ENCODE data around the gene TSEN2. TPM values are rescaled to one million over a fixed set of nuclear protein-coding genes. Genes with fewer than 3 reads are reported as not detected.
A peak's percentile ranks its signal among the peaks of the same experiment; 100 is the strongest.

Gene TSEN2
- polyA plus RNA-seq, 3 donors = 3.2 to 7.3 (median 3.9) TPM

- Histone ChIP-seq H3K79me2 (ENCODE audit: insufficient read depth, low read length) (no peaks in the 10 kb centered on the region), H3K9ac (ENCODE audit: insufficient read depth, low read length, poor library complexity, severe bottlenecking) (no peak overlapping the region), H3K9me3 (replicated peaks in 1 of 2; ENCODE audit: control insufficient read depth in 1 of 2, insufficient read depth in 1 of 2, low read length in 2 of 2) (peaks cover 0 to 6% of the 10 kb centered on the region in 2 donors), H3K27me3 (ENCODE audit: control insufficient read depth in 2 of 2, insufficient read depth in 2 of 2, low read length in 2 of 2) (no peaks in the 10 kb centered on the region), H4K20me1 (ENCODE audit: insufficient read depth, low read length) (no peaks in the 10 kb centered on the region), H3K36me3 (replicated peaks in 1 of 2; ENCODE audit: control insufficient read depth in 1 of 2, insufficient read depth in 2 of 2, low read length in 2 of 2) (no peaks in the 10 kb centered on the region), H3K4me1 (ENCODE audit: control insufficient read depth in 1 of 2, insufficient read depth in 2 of 2, low read length in 2 of 2) (peaks cover 12 to 27% of the 10 kb centered on the region in 2 donors), H2AFZ (ENCODE audit: insufficient read depth, low read depth, low read length, poor library complexity, severe bottlenecking) (no peak overlapping the region), H3K4me2 (replicated peaks; ENCODE audit: extremely low read depth, low read length, poor library complexity, severe bottlenecking) (no peak overlapping the region), H3K27ac (ENCODE audit: low read depth in 1 of 2, low read length in 2 of 2) (no peak overlapping the region), H3K4me3 (replicated peaks in 1 of 3; ENCODE audit: low read depth in 2 of 3, low read length in 3 of 3) (no peak overlapping the region)
- Mint-ChIP-seq H3K27me3 (ENCODE audit: low read depth in 3 of 3) (peaks cover 0 to 7% (median 2%) of the 10 kb centered on the region in 3 donors), H3K4me3 (no peak overlapping the region), H3K36me3 (no peaks in the 10 kb centered on the region), H3K4me1 (peaks cover 27% of the 10 kb centered on the region), H3K27ac (peak overlapping the region in 2 of 7 donors; percentile 75 to 76), H3K9me3 (peaks cover 0 to 10% (median 4%) of the 10 kb centered on the region in 7 donors)
- intact Hi-C loops (cut with micrococcal nuclease) = loop anchor here (10.0 kb wide), 2 partner anchors 85 to 175 kb away; no protein-coding TSS in a partner anchor
- WGBS (ENCODE audit: insufficient coverage) = 96% methylated on average over 3 of the region's 8 CpGs
- no peak for DNase-seq
- no peak for TF ChIP-seq CTCF (IDR thresholded peaks at IDR 0.05)
Observed at GRCh38 chr3:12449889-12450682, 34.2 kb upstream of the TSEN2 start.

- no peak overlapping the region for H3K4me3 Mint-ChIP-seq
- H3K9me3 Mint-ChIP-seq = peaks cover 0 to 10% (median 4%) of the 10 kb centered on the region in 7 donors
- peaks cover 0 to 7% (median 2%) of the 10 kb centered on the region in 3 donors for H3K27me3 Mint-ChIP-seq (ENCODE audit: low read depth in 3 of 3)
- no peak overlapping the region for H2AFZ ChIP-seq (ENCODE audit: insufficient read depth, low read depth, low read length, poor library complexity, severe bottlenecking)
- no peak for TF ChIP-seq CTCF (IDR thresholded peaks at IDR 0.05)
- no peak overlapping the region for H3K4me3 ChIP-seq (replicated peaks in 1 of 3; ENCODE audit: low read depth in 2 of 3, low read length in 3 of 3)
- H3K36me3 ChIP-seq (replicated peaks in 1 of 2; ENCODE audit: control insufficient read depth in 1 of 2, insufficient read depth in 2 of 2, low read length in 2 of 2) = no peaks in the 10 kb centered on the region
- no peaks in the 10 kb centered on the region for H3K27me3 ChIP-seq (ENCODE audit: control insufficient read depth in 2 of 2, insufficient read depth in 2 of 2, low read length in 2 of 2)
- peaks cover 0 to 6% of the 10 kb centered on the region in 2 donors for H3K9me3 ChIP-seq (replicated peaks in 1 of 2; ENCODE audit: control insufficient read depth in 1 of 2, insufficient read depth in 1 of 2, low read length in 2 of 2)
- no peaks in the 10 kb centered on the region for H3K79me2 ChIP-seq (ENCODE audit: insufficient read depth, low read length)
- peak; percentile 21 to 35 (median 28) for DNase-seq
- no peak overlapping the region for H3K9ac ChIP-seq (ENCODE audit: insufficient read depth, low read length, poor library complexity, severe bottlenecking)
- no peaks in the 10 kb centered on the region for H4K20me1 ChIP-seq (ENCODE audit: insufficient read depth, low read length)
- intact Hi-C loops (cut with micrococcal nuclease) = loop anchor here (10.0 kb wide), 2 partner anchors 87 to 177 kb away; no protein-coding TSS in a partner anchor
- no peak overlapping the region for H3K27ac ChIP-seq (ENCODE audit: low read depth in 1 of 2, low read length in 2 of 2)
- H3K36me3 Mint-ChIP-seq = no peaks in the 10 kb centered on the region
- H3K27ac Mint-ChIP-seq = peak overlapping the region in 4 of 7 donors; percentile 0 to 61 (median 20)
- peaks cover 27% of the 10 kb centered on the region for H3K4me1 Mint-ChIP-seq
- H3K4me2 ChIP-seq (replicated peaks; ENCODE audit: extremely low read depth, low read length, poor library complexity, severe bottlenecking) = no peak overlapping the region
- H3K4me1 ChIP-seq (ENCODE audit: control insufficient read depth in 1 of 2, insufficient read depth in 2 of 2, low read length in 2 of 2) = peaks cover 12 to 27% of the 10 kb centered on the region in 2 donors
- WGBS (ENCODE audit: insufficient coverage) = 60% methylated on average over 4 of the region's 5 CpGs
Observed at GRCh38 chr3:12451481-12451880, 32.8 kb upstream of the TSEN2 start.

Data from CD14-positive monocyte (primary cell).